Measurements from ENCODE around the gene MED26.
A peak's percentile ranks its signal among the peaks of the same experiment; 100 is the strongest.

MED26 gene

GRCh38 chr19:16542045-16542909 is 85.7 kb downstream of the MED26 start, which contains the start of gene CHERP:
CHERP (minus strand) TSS chr19:16542437; CDS start chr19:16542378, 59 bp downstream.
- Histone ChIP-seq H3K4me1 (ENCODE audit: insufficient read depth, low read length) (peaks cover 18% of the 10 kb centered on the region), H3K9me3 (ENCODE audit: low read length) (no peaks in the 10 kb centered on the region), H2AFZ (ENCODE audit: low read depth, low read length) (peak within 1 kb of the TSS; percentile 31), H3K27me3 (ENCODE audit: insufficient read depth, low read length) (no peaks in the 10 kb centered on the region), H3K4me3 (ENCODE audit: low read length) (peak within 1 kb of the TSS; percentile 100), H3K36me3 (ENCODE audit: insufficient read depth, low read length) (peaks cover 27% of the 10 kb centered on the region)

- peaks cover 18% of the 10 kb centered on the region for H3K4me1 ChIP-seq (ENCODE audit: insufficient read depth, low read length)
- peak overlapping the region; percentile 100 for H3K4me3 ChIP-seq (ENCODE audit: low read length)
- no peaks in the 10 kb centered on the region for H3K27me3 ChIP-seq (ENCODE audit: insufficient read depth, low read length)
- H2AFZ ChIP-seq (ENCODE audit: low read depth, low read length): no peak overlapping the region
- H3K9me3 ChIP-seq (ENCODE audit: low read length): no peaks in the 10 kb centered on the region
- H3K36me3 ChIP-seq (ENCODE audit: insufficient read depth, low read length): peaks cover 27% of the 10 kb centered on the region
These were observed 86.4 kb downstream of the MED26 start for GRCh38 chr19:16541526-16542044.

DNA sequence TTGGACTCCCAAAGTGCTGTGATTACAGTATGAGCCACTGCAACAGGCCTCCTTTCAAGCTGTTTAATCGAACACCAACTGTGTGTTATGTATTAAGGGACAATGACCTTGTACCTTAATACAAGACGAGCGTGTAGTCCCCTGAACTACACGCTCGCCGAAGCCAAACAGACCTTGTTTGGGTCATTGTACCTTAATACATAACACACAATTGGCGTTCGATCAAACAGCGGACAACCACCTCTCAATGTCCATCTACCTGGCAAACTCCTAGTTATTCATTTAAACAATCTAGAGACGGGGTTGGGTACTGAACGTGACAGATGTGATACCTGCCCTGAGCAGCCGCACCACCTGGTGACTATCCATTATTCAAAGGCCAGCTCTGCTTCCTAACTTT is 87.1 kb downstream of the MED26 start:
- H2AFZ ChIP-seq (ENCODE audit: low read depth, low read length): no peak overlapping the region
- peaks cover 18% of the 10 kb centered on the region for H3K4me1 ChIP-seq (ENCODE audit: insufficient read depth, low read length)
- H3K9me3 ChIP-seq (ENCODE audit: low read length): no peaks in the 10 kb centered on the region
- H3K27me3 ChIP-seq (ENCODE audit: insufficient read depth, low read length): no peaks in the 10 kb centered on the region
- H3K36me3 ChIP-seq (ENCODE audit: insufficient read depth, low read length): peaks cover 34% of the 10 kb centered on the region
- peak overlapping the region; percentile 100 for H3K4me3 ChIP-seq (ENCODE audit: low read length)

- no peaks in the 10 kb centered on the region for H3K9me3 ChIP-seq (ENCODE audit: low read length)
- peaks cover 66% of the 10 kb centered on the region for H3K36me3 ChIP-seq (ENCODE audit: insufficient read depth, low read length)
- H2AFZ ChIP-seq (ENCODE audit: low read depth, low read length): no peak overlapping the region
- H3K4me3 ChIP-seq (ENCODE audit: low read length): no peak overlapping the region
- no peaks in the 10 kb centered on the region for H3K27me3 ChIP-seq (ENCODE audit: insufficient read depth, low read length)
- H3K4me1 ChIP-seq (ENCODE audit: insufficient read depth, low read length): peaks cover 10% of the 10 kb centered on the region
These were observed 90.9 kb downstream of the MED26 start for GRCh38 chr19:16537111-16537510.

DNA sequence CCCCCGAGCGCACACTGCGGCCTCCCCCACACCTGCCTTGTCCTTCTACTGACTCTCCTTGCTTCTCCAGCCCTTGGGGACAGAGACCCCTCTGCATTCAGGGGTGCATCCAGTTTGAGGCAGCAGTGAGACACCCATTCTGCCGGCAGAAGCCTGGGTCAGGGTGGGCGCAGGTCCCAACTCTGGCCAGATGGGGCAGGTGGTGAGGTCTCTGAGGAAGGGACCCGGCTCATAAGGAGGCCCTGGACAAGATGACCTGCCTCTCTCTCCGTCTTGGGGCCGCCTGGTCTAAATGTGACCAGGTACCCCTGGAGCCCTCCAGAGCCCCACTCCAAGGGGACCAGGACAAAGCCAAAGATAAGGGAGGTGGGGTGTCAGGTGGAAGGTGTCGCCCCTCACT is 91.9 kb downstream of the MED26 start:
- no peak overlapping the region for H3K4me3 ChIP-seq (ENCODE audit: low read length)
- no peak overlapping the region for H2AFZ ChIP-seq (ENCODE audit: low read depth, low read length)
- H3K36me3 ChIP-seq (ENCODE audit: insufficient read depth, low read length): peaks cover 75% of the 10 kb centered on the region
- H3K9me3 ChIP-seq (ENCODE audit: low read length): no peaks in the 10 kb centered on the region
- peaks cover 5% of the 10 kb centered on the region for H3K4me1 ChIP-seq (ENCODE audit: insufficient read depth, low read length)
- no peaks in the 10 kb centered on the region for H3K27me3 ChIP-seq (ENCODE audit: insufficient read depth, low read length)

DNA sequence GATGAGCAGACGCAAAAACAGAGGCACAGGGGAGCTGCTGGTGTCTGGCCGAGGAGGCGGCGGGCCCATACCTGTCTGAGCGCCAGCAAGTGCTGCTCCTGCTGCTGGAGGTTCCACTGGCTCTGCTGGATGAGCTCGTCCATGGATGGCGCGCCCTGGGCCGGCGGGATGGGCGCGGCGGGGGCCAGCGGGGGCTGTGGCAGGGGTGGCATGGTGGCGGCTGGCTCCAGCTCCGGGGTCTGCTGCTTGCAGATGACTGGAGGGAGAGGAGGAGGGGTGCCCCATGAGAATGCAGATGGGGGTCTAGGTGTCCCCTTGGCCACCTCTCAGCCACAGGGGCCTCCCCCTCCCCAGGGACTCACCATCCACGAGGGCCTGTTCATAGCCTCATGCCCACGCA is 92.6 kb downstream of the MED26 start:
- H3K4me3 ChIP-seq (ENCODE audit: low read length): no peak overlapping the region
- H2AFZ ChIP-seq (ENCODE audit: low read depth, low read length): no peak overlapping the region
- H3K4me1 ChIP-seq (ENCODE audit: insufficient read depth, low read length): no peaks in the 10 kb centered on the region
- no peaks in the 10 kb centered on the region for H3K27me3 ChIP-seq (ENCODE audit: insufficient read depth, low read length)
- peaks cover 78% of the 10 kb centered on the region for H3K36me3 ChIP-seq (ENCODE audit: insufficient read depth, low read length)
- H3K9me3 ChIP-seq (ENCODE audit: low read length): no peaks in the 10 kb centered on the region

DNA sequence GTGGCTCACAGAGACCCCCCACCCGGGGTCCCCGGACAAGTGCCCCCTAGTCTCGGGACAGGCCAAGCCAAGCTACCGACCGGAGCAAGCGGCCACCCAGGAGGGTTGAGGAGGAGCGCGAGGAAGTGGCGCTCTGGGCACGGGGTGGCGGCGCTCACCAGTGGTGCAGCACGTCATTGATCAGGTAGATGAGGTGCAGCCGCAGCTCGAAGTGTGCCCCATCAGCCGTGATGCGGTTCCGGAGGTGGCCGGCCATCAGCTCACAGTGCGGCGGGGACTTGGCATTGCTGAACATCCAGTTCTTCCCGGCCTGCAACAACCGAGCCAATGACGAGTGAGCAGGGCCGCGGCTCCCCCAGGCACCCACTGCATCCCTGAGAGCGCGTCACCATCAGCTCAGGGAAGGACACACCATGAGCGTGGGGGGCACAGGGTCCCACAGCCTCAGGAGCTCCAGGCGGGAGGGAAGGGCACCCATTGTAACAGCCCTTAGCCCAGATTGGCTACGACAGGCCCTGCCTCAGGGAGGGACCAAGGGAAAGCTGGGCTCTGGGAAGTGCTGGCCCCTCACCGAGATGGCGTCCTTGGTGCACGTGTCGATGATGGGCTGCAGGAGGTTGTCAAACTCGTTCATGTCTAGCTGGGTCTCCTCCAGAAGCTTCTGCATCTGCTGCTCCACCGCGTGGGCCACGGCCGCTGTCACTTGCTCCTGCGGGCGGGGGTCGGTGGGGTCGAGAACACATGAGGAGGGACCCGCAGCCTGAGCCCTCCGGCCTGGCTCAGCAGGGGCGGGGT is 95.4 kb downstream of the MED26 start:
- Histone ChIP-seq H2AFZ (ENCODE audit: low read depth, low read length) (no peak overlapping the region), H3K4me3 (ENCODE audit: low read length) (no peak overlapping the region), H3K27me3 (ENCODE audit: insufficient read depth, low read length) (no peaks in the 10 kb centered on the region), H3K9me3 (ENCODE audit: low read length) (no peaks in the 10 kb centered on the region), H3K4me1 (ENCODE audit: insufficient read depth, low read length) (no peaks in the 10 kb centered on the region), H3K36me3 (ENCODE audit: insufficient read depth, low read length) (peaks cover 86% of the 10 kb centered on the region)

GRCh38 chr19:16531380-16531669 is 96.7 kb downstream of the MED26 start:
- Histone ChIP-seq H3K36me3 (ENCODE audit: insufficient read depth, low read length) (peaks cover 91% of the 10 kb centered on the region), H2AFZ (ENCODE audit: low read depth, low read length) (no peak overlapping the region), H3K4me3 (ENCODE audit: low read length) (no peak overlapping the region), H3K27me3 (ENCODE audit: insufficient read depth, low read length) (no peaks in the 10 kb centered on the region), H3K4me1 (ENCODE audit: insufficient read depth, low read length) (no peaks in the 10 kb centered on the region), H3K9me3 (ENCODE audit: low read length) (no peaks in the 10 kb centered on the region)

- H3K27me3 ChIP-seq (ENCODE audit: insufficient read depth, low read length): no peaks in the 10 kb centered on the region
- no peaks in the 10 kb centered on the region for H3K9me3 ChIP-seq (ENCODE audit: low read length)
- peaks cover 90% of the 10 kb centered on the region for H3K36me3 ChIP-seq (ENCODE audit: insufficient read depth, low read length)
These were observed 97.2 kb downstream of the MED26 start for GRCh38 chr19:16530540-16531379.

DNA sequence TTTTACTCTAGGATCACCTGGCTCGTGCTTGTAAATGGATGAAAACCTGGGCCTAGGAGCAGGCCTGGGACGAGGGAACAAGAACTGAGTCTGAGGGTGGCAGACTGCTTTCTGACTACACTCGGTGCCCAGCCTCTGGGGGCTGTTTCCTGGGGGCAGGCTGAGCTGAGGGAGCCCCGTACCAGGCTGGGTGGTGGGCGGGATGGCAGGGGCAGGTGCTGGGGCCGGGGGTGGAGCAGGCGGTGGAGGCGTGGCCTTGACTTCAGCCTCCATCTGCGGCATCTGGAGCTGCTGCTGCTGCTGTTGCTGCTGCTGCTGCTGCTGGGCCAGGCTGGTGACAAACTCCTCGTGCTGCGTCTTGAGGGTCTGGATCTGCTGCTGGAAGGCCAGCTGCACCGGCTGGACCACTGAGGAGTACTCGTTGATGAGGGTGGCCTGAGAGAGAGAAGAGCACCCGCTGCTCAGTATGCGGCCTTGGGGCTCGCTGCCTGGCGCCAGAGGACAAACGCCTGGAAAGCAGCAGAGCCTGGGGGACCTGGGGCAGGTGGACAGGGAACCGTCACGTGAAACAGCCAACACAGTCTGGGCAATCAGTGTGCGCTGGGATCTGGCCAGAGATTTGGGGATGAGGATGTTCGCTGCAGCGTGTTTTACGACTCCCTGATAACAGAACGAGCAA is 98.4 kb downstream of the MED26 start:
- no peak overlapping the region for H2AFZ ChIP-seq (ENCODE audit: low read depth, low read length)
- H3K4me1 ChIP-seq (ENCODE audit: insufficient read depth, low read length): no peaks in the 10 kb centered on the region
- no peaks in the 10 kb centered on the region for H3K9me3 ChIP-seq (ENCODE audit: low read length)
- no peak overlapping the region for H3K4me3 ChIP-seq (ENCODE audit: low read length)
- no peaks in the 10 kb centered on the region for H3K27me3 ChIP-seq (ENCODE audit: insufficient read depth, low read length)
- peaks cover 92% of the 10 kb centered on the region for H3K36me3 ChIP-seq (ENCODE audit: insufficient read depth, low read length)

More at GRCh38 chr19:16530540-16531379, 97.2 kb downstream of the MED26 start:
- H3K4me3 ChIP-seq (ENCODE audit: low read length): no peak overlapping the region
- H3K4me1 ChIP-seq (ENCODE audit: insufficient read depth, low read length): no peaks in the 10 kb centered on the region
- H2AFZ ChIP-seq (ENCODE audit: low read depth, low read length): no peak overlapping the region

DNA sequence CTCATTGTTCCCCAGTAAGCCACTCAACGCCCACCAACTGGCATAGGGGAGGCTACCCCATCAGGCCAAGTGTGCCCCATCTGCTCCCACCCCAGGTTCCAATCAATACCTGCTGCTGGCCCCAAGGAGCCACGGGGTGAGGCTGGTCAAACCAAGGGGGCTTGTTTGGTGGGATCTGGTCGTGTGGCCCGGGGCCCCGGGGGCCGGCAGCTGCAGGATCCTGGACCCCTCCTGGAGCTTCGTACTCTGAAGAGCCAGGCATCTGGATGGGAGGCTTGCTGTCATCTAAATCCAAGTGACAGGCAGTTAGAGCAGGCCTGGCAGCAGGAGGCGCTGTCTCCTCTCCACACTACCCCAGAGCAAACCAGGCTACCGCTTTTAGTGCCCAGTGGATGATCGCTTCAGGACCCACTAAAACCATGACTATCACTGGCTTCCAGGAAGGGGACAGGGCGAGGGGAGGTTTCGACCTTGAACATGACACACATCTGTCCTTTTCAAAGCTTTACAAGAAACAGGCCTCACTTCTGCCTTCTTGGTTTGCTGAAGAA is 100.0 kb downstream of the MED26 start:
- H3K9me3 ChIP-seq (ENCODE audit: low read length): no peaks in the 10 kb centered on the region
- no peak overlapping the region for H2AFZ ChIP-seq (ENCODE audit: low read depth, low read length)
- H3K36me3 ChIP-seq (ENCODE audit: insufficient read depth, low read length): peaks cover 93% of the 10 kb centered on the region
- no peaks in the 10 kb centered on the region for H3K27me3 ChIP-seq (ENCODE audit: insufficient read depth, low read length)
- no peak overlapping the region for H3K4me3 ChIP-seq (ENCODE audit: low read length)
- no peaks in the 10 kb centered on the region for H3K4me1 ChIP-seq (ENCODE audit: insufficient read depth, low read length)

- no peak overlapping the region for H3K4me3 ChIP-seq (ENCODE audit: low read length)
- H2AFZ ChIP-seq (ENCODE audit: low read depth, low read length): no peak overlapping the region
- peaks cover 93% of the 10 kb centered on the region for H3K36me3 ChIP-seq (ENCODE audit: insufficient read depth, low read length)
These were observed 100.6 kb downstream of the MED26 start for GRCh38 chr19:16527334-16527935.

More at GRCh38 chr19:16527334-16527935, 100.6 kb downstream of the MED26 start:
- Histone ChIP-seq H3K27me3 (ENCODE audit: insufficient read depth, low read length) (no peaks in the 10 kb centered on the region), H3K9me3 (ENCODE audit: low read length) (no peaks in the 10 kb centered on the region), H3K4me1 (ENCODE audit: insufficient read depth, low read length) (no peaks in the 10 kb centered on the region)

Data from neuron (in vitro differentiated cells).